Middle frontal gyrus (tissue), 1 donor: ENCODE results near the gene ADCY7.

Source experiments
- DNase-seq: peaks from one replicate; pipeline ENCODE4 v3.0.0-alpha.2; 2015; ENCODE audit warnings: low spot score; ENCODE audit errors: extremely low spot score

Gene ADCY7

DNA sequence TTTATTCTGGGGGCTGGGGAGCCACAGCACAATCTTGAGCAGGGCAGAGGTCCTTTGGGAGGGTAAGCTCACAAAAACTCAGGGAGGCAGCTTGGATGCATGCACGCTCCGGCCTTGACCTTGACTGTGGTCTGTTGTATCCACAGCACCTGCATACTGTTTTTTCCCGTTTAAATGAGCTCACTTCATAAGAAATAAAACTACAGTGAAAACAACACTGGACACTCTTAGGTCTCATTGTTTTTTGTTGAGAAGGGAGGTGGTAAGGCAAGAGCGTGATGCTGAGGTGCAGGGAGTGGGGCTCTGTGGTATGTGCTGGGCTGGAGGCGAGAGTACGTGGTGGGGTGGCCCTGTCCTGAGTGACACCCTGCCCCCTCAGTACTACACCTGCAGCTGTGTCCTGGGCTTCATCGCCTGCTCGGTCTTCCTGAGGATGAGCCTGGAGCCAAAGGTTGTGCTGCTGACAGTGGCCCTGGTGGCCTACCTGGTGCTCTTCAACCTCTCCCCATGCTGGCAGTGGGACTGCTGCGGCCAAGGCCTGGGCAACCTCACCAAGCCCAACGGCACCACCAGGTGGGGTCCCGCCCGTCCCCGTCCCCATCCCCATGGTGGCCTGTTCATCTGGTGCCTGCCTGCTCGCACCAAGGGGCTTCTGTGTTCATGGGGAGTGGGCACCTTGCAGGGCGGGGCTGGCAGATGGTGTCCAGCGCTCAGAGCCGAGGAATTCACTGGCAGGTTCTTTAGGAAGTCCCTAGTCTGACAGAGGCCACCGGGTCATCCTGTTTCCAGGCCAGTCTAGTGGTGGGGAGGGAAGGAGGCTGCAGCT, 44.2 kb downstream of the ADCY7 start:
- DNase-seq, result no peak

DNA sequence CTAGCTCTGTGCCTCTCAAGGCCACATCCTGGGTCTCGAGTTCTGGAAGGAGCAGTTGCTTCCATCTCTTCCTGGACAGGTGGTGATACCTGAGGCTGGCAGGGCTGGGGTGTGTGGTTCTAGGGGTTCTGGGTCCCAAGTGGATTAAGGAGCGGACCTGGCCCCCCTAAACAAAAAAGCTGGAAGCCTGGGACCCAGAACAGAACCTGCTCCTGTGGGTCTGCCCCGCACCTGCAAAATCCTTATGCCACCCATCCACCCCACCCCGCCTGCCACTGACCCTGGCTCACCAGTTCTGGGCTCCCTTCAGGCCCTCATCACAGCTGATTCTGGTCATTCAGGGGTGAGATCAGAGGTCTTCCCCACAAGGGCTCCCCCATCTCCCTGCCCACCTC, 44.8 kb downstream of the ADCY7 start:
- no peak for DNase-seq

DNA sequence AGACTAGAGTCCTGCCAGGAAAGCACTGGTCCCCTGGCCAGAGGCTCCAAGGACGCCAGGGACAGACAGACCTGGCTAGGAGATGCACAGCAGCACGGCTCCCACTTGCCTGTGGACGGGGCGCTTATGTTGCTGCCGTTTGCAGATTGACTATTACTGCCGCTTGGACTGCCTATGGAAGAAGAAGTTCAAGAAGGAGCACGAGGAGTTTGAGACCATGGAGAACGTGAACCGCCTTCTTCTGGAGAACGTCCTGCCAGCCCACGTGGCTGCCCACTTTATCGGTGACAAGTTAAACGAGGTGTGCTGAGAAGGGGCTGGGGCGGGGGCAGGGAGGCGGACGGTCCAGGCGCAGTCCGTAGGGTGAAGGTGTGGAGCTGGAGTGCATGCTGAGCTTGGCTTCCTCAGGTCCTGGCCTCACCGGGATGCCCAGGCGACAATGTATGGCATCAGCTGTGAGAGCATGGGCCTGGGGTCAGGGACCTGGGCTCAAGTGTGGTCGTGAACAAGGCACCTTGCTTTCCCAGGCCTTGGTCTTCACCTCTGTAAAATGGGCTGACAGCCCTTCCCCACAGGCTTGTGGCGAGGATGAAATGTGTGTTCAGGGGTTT, 45.6 kb downstream of the ADCY7 start:
- no peak for DNase-seq

- DNase-seq, result peak; percentile 37
Measured at GRCh38 chr16:50313596-50314478, 47.5 kb downstream of the ADCY7 start.

DNA sequence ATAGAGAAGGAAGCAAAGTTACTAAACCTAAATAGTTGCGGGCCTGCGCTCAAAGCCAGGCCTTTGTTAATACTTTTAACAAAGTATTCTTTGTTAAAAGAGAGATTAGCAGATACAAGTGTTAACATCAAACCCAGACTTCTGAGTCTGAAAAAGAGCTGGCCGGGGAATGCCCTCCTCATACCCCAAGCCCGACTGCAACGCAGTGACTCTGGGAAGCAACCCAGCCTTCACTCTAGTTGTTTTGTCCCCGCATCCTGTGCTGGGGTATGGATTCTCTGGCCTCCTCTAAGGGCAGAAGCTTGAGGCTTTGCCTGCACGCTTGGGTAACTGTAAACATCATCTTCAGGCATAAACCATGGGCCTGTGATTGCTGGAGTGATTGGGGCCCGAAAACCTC, 48.3 kb downstream of the ADCY7 start:
- no peak for DNase-seq

DNA sequence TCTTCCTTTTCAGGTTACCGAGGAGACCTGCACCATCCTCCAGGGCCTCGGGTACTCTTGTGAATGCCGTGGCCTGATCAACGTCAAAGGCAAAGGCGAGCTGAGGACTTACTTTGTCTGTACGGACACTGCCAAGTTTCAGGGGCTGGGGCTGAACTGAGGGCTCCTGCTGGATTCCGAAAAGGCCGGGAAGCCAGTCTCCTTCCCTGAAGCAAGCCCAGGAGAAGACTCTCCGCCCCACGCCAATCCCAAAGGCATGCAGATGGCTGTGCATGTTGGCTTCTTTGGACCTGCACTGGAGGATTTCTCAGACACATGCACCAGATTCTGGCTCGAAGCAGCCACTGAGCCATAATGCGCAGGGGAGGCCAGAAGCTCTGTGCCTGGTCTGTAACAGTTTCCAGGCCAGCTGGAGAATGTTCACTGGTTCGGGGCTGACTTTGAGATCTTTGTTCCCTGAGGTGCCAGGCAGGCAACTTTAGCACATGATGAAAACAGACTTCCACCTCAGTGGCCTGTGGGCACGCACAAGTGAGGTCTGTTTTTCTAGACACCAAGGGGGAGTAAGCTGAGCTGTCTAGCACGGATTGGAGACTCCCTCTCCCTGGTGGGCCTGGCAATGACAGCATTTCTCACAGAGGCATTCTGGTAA, 49.1 kb downstream of the ADCY7 start:
- DNase-seq, result no peak

DNA sequence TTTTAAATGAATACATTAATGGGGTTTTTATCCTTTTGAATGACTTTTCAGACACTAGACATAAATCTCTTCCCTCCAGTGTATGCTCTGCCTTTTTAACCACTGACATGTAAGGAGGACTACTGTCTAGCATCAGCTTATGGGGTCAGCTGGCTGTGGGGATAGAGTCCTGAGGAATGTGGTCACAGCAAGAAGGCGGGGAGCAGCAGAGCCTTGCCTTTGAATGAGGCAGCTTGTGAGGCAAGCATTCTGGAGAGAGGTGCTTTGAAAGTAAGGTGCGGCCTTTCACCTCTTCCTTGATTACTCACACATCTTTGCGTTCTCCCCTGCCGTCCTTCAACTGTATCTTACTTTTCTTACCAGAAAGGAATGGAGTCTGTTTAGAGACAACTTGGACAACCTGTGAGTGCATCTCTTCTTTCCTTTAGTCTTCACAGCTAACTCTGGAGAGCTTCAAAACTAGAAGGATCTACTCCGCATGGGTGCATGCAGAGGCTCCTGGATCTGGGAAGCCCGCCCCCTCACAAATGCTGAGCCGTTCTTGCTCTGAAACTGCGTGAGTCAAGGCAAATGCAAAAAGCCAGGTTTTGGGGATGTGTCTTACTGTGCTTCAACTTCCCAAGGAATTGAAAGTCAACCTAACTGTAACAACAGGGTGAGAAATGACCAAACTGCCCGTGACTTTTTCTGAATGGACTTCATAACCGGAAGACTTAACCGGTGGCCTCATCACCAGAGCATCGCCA, 49.9 kb downstream of the ADCY7 start:
- no peak for DNase-seq

- DNase-seq, result no peak
Measured at GRCh38 chr16:50316848-50317630, 50.7 kb downstream of the ADCY7 start.

DNA sequence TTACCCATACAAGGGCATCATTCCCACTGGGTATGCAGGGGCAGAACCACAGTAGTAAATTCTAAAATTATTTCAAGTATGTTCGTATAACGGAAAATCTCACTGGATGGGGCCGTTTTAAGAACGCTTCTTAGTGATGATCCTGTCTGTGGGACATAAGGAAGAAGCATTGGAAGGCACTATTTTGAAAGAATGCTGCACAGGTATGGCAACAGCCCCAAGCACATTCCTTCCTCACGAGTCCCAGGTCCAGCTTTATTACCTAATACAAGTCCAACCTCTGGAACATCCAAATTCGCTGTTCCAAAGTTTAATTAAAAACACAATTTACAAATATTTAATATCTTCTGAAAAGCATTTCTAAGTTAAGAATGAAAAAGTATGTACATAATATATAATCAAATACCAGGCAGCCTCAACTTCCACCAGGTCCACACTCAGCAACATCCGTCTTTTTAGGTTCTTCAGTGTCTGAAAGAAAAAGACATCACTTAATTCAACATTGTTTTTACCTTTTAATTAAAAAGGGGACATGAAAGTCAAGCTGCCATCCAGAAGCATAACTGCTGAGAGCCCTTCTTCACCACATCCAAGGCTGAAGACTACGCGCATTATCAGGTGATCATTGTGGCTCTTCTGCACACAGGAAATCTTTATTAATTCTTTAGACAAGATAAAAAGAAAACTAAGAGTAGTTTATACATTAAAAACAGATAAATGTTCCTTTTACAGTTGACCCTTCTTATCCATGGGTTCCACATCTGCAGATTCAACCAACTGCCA, 52.6 kb downstream of the ADCY7 start:
- no peak for DNase-seq

DNA sequence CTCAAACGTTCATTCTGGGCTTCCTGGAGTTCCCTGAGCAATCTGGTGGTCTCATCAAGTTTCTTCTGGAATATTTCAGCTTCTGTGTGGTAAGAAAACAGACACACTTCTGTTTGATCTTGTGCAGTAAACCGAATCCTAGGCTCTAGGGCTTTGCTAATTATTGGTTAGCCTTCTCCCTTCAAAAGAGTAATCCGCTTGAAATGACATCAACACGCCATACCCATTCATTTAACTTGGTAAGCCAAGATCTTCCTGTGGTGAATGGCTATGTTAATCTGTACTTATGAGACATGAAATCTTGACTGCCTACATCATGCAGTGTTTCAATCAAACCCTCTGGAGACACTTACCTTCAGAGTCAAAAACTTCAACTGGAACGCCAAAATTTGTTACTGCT, 54.0 kb downstream of the ADCY7 start:
- no peak for DNase-seq

- no peak for DNase-seq
Measured at GRCh38 chr16:50322333-50322732, 56.0 kb downstream of the ADCY7 start.

- DNase-seq, result no peak
Measured at GRCh38 chr16:50323335-50324011, 57.1 kb downstream of the ADCY7 start.

DNA sequence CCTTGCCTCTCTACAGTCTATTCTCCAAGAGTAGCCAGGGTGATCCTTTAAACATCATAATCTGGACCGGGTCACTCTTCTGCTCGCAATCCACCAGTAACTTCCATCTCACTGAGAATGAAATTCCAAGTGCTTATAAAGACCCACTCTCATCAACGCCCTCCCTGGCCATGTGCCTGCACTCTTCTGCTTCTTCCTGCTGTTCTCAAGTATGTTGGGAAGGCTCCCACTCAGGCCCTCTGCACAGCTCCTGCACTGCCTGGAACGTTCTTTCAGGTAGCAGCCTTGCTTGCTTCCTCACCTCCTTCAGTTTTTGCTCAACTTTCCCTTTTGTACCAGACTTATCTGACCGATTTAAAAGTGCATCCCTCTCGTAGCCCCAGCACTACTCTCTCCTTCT, 58.0 kb downstream of the ADCY7 start:
- DNase-seq, result no peak

GRCh38 chr16:50326264-50326663, 59.9 kb downstream of the ADCY7 start:
- no peak for DNase-seq

DNA sequence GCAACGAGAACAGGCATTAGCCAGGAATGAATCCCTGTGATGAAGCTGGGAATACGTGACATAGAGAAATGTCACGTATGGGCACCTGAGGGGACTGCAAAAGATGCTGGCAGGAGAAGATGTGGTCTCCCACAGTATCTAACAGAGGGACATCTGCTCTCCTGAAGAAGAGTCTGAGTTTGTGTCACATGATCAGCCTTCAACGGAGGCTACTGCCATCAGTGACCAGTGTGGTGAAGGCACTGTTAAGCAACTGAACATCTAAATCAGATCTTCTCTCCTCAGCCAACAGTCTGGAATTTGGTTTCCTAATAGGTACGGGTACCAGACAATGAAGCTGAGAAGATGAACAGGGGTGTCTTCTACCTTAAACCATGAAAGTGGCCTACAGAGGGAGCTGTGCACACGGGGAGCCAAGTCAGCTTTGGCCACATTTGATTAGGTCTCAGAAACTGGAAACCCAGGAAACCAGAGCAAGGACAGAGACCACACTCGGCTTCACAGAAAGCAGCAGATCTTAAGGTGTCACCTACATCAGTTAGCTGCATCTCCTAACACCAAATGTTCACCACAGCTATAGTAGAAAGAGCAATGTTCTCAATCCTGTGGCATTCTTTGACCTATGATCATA, 60.6 kb downstream of the ADCY7 start:
- DNase-seq, result no peak

DNA sequence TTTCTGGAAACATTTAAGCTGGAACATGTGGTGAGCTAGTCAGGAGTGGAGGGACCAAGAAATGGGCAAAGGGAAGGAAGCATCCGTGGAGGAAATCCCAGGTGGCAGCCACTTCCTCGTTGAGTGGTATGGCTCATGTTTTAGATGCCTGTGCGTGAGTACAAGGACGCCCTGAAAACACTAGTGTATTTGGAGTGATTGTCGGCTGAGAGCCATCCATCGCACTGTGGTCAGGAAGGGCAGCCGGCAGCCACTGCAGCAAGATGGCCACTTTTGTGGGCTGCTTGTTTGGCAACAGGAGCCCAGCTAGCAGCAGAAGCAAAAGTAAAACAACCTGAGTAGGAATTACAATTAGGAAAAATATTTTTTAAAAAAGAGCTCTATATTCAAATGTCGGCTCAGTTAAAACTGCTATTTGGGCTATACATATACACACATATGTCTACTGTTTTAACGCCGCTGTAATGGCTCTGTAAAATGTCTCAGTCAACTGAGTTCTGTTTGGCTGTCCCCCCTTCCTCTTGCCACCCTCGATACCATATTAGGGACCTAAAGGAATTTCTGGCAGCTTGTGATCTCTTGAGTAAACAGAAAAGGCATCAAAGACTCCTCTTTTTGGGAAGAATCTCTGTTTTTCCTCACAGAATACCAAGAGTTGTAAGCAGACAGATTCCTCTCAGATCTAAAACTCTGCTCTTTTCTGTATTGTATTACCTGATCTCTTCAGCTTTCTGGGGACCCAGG, 63.3 kb downstream of the ADCY7 start:
- no peak for DNase-seq

DNA sequence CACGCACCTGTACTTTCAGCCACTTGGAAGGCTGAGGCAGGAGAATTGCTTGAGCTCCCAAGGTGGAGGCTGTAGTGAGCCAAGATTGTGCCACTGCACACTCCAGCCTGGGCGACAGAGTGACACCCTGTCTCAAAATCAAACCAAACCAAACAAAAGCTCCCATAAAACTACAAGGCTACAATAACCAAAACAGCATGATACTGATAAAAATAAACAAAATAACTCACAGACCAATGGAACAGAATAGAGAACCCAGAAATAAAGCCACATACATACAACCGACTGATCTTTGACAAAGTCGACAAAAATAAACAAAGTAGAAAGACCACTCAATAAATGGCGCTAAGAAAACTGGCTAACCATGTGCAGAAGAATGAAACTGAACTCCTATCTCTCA, 65.2 kb downstream of the ADCY7 start:
- DNase-seq, result no peak

DNA sequence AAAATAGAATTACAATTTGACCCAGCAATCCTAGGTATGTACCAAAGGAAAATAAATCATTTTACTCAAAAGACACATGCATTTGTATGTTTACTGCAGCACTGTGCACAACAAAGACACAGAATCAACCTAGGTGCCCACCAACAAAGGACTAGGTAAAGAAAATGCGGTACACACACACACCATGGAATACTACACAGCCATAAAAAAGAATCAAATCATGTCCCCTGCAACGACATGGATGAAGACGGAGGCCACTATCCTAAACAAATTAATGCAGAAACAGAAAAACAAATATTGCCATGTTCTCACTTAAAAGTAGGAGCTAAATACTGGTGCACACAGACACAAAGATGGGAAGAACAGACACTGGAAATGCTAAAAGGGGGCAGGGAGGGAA, 66.2 kb downstream of the ADCY7 start:
- no peak for DNase-seq
